B cell (primary cell): Measurements from ENCODE around the gene CFAP70. TPM values are rescaled to one million over a fixed set of nuclear protein-coding genes. Genes with fewer than 3 reads are reported as not detected.

Source experiments
- ATAC-seq: fragments of 200-7000 bp; cut with Tn5 transposase; one replicate; pipeline ENCODE4 v1.10.0; 2021; ENCODE audit warnings: low read depth, mild to moderate bottlenecking, moderate number of reproducible peaks, moderate library complexity
- CTCF ChIA-PET: fragments of 350-600 bp; sonication (Branson Sonifier 250); formaldehyde crosslinking; loops from one replicate; lab custom pipeline; 2021; ENCODE audit warnings: antibody characterized with exemption, inconsistent platforms; lab: Charles Lee
- POLR2A ChIA-PET: fragments of 350-600 bp; sonication (Branson Sonifier 250); formaldehyde crosslinking; loops from one replicate; lab custom pipeline; 2021; ENCODE audit warnings: antibody characterized with exemption; lab: Charles Lee
- DNase-seq: peaks from one replicate; pipeline ENCODE4 v3.0.0; 2013
- H2AFZ ChIP-seq: 2 replicates; pipeline ENCODE4 v1.6.1; 2012; ENCODE audit warnings: mild to moderate bottlenecking, low read depth, low read length; ENCODE audit not compliant: insufficient read depth, poor library complexity, severe bottlenecking
- H3K27ac ChIP-seq, 2 donors: 1 replicate in 1 of 2; 2 replicates in 1 of 2; pipeline ENCODE4 v1.5.1; 2012 to 2013; ENCODE audit warnings: low read length in 2 of 2, mild to moderate bottlenecking in 2 of 2, moderate library complexity in 1 of 2
- H3K27me3 ChIP-seq, 4 experiments: fragments of 200-600 bp in 1 of 4; sonication (generic) in 1 of 4; replicated peaks in 1 of 4; 1 replicate in 2 of 4; 2 replicates in 2 of 4; pipeline versions ENCODE4 v1.6.1 to v1.7.0; 2013 to 2016; ENCODE audit warnings: low read length in 3 of 4, mild to moderate bottlenecking in 2 of 4, mixed read lengths in 1 of 4, moderate library complexity in 1 of 4; ENCODE audit not compliant: insufficient read depth in 4 of 4, control insufficient read depth in 3 of 4; ENCODE audit errors: control extremely low read depth in 1 of 4
- H3K36me3 ChIP-seq, 2 experiments: replicated peaks in 1 of 2; 1 replicate in 1 of 2; 2 replicates in 1 of 2; pipeline versions ENCODE4 v1.6.1 to v1.7.1; 2013; ENCODE audit warnings: low read length in 1 of 2; ENCODE audit not compliant: insufficient read depth in 2 of 2, control insufficient read depth in 1 of 2; ENCODE audit errors: control extremely low read depth in 1 of 2, extremely low read depth in 1 of 2
- H3K4me1 ChIP-seq, 2 donors: fragments of 200-600 bp in 1 of 2; sonication (generic) in 1 of 2; 1 replicate in 1 of 2; 2 replicates in 1 of 2; pipeline versions ENCODE4 v1.5.1 to v1.6.1; 2013 to 2017; ENCODE audit warnings: low read length in 2 of 2; ENCODE audit not compliant: control insufficient read depth in 2 of 2, insufficient read depth in 2 of 2
- H3K4me2 ChIP-seq: replicated peaks from 2 replicates; pipeline ENCODE3; 2012; ENCODE audit warnings: mild to moderate bottlenecking, low read depth, low read length; ENCODE audit not compliant: poor library complexity, severe bottlenecking
- H3K4me3 ChIP-seq, 5 experiments: fragments of 200-600 bp in 1 of 5; sonication (generic) in 1 of 5; 1 replicate in 3 of 5; 2 replicates in 2 of 5; pipeline versions ENCODE4 v1.5.1 to v1.7.0; 2011 to 2016; ENCODE audit warnings: low read length in 4 of 5, mild to moderate bottlenecking in 4 of 5, low read depth in 2 of 5, control low read depth in 1 of 5, moderate library complexity in 1 of 5; ENCODE audit not compliant: insufficient read depth in 1 of 5; ENCODE audit errors: control extremely low read depth in 1 of 5, extremely low read depth in 1 of 5
- H3K79me2 ChIP-seq: fragments of 200-600 bp; sonication (generic); one replicate; pipeline ENCODE4 v1.6.0; 2016; ENCODE audit warnings: low read length; ENCODE audit not compliant: control insufficient read depth, insufficient read depth
- H3K9ac ChIP-seq: fragments of 200-600 bp; sonication (generic); 2 replicates; pipeline ENCODE4 v1.6.1; 2017; ENCODE audit warnings: mild to moderate bottlenecking, low read length, moderate library complexity
- H3K9me3 ChIP-seq, 3 donors: one replicate each; pipeline versions ENCODE4 v1.6.1 to v1.7.1; 2013; ENCODE audit warnings: low read length in 2 of 3; ENCODE audit not compliant: control insufficient read depth in 2 of 3, insufficient read depth in 1 of 3; ENCODE audit errors: control extremely low read depth in 1 of 3
- H4K20me1 ChIP-seq: 2 replicates; pipeline ENCODE4 v1.6.0; 2012; ENCODE audit warnings: mild to moderate bottlenecking, low read length; ENCODE audit not compliant: insufficient read depth, control insufficient read depth, poor library complexity, severe bottlenecking
- H3K27ac Mint-ChIP-seq: one replicate; pipeline ENCODE4 v1.8.0; 2021; ENCODE audit warnings: mixed read lengths
- H3K27me3 Mint-ChIP-seq: one replicate; pipeline ENCODE4 v1.8.0; 2021; ENCODE audit warnings: mixed read lengths
- H3K4me1 Mint-ChIP-seq: one replicate; pipeline ENCODE4 v1.8.0; 2021; ENCODE audit warnings: mixed read lengths
- H3K4me3 Mint-ChIP-seq: one replicate; pipeline ENCODE4 v1.8.0; 2021; ENCODE audit warnings: mixed read lengths
- H3K9me3 Mint-ChIP-seq: one replicate; pipeline ENCODE4 v1.8.0; 2022; ENCODE audit warnings: mixed read lengths; ENCODE audit not compliant: insufficient read depth
- EZH2 ChIP-seq: IDR thresholded peaks from 2 replicates; pipeline ENCODE4 v1.6.1; 2012; ENCODE audit warnings: borderline replicate concordance, low read depth, mild to moderate bottlenecking, moderate library complexity, low read length; ENCODE audit not compliant: insufficient read depth, poor library complexity, severe bottlenecking
- WGBS: methylation state at CpG from one replicate; pipeline ENCODE4 v1.1.5; 2013; ENCODE audit warnings: missing lambda C conversion rate; ENCODE audit not compliant: insufficient coverage; 5-methylcytosine and 5-hydroxymethylcytosine counted together
- intact Hi-C: fragments of 100-400 bp; cut with micrococcal nuclease; formaldehyde crosslinking; loops from one replicate; pipeline ENCODE4 v1.10.0; 2022
- polyA plus RNA-seq: library from polyadenylated mRNA; depleted of rRNA; stranded (reverse); fragments of >200 nt; gene quantifications from 2 replicates; pipeline ENCODE4 v1.2.3, GENCODE V29; 2012
- total RNA-seq, 2 donors: library from RNA; stranded (reverse); fragments of 120-200 nt in 1 of 2; gene quantifications; 1 replicate in 1 of 2; 2 replicates in 1 of 2; pipeline versions ENCODE4 v1.2.3 to v1.2.4, GENCODE V29; 2013 to 2022
- TF ChIP-seq, protein P1 (sequence below): fragments of 200-600 bp; IDR thresholded peaks from one replicate; pipeline ENCODE4 v1.8.0; 2022; ENCODE audit warnings: antibody characterized with exemption, mild to moderate bottlenecking

Gene CFAP70
- total and polyA plus RNA-seq, 2 donors (not counting 1 experiment from before 2014, with no cell fraction given) = 1.6 to 3.6 TPM

DNA sequence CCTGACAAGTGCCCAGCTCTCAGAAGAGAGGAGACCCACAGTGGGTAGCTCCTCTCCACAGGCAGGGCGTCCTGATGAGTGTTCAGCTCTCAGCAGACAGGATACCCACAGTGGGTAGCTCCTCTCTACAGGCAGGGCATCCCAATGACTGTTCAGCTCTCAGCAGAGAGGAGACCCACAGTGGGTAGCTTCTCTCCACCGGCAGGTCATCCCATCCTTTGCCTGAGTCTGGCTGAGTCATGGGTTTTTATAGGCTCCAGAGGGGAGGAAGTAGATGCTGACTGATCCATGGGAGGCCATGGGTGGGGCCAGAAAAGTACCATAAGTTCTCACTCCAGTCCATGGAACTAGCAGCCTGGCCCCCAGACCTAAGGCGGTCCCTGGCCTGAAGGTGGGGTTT, 18.5 kb downstream of the CFAP70 start:
- no peaks in the 10 kb centered on the region for H3K9me3 ChIP-seq
- intact Hi-C loops = no loop called here
- no peak overlapping the region for H3K4me2 ChIP-seq
- no peaks in the 10 kb centered on the region for H3K4me1 ChIP-seq
- 91% methylated on average over 3 of the region's 3 CpGs for WGBS
- H2AFZ ChIP-seq = no peak overlapping the region
- no peak for DNase-seq
- Mint-ChIP-seq H3K27ac (no peak overlapping the region), H3K27me3 (no peaks in the 10 kb centered on the region), H3K9me3 (no peaks in the 10 kb centered on the region), H3K4me3 (no peak overlapping the region), H3K4me1 (no peaks in the 10 kb centered on the region)
- H3K27ac ChIP-seq = no peak overlapping the region
- ChIA-PET CTCF (no interaction called here), POLR2A (no interaction called here)
- H3K4me3 ChIP-seq = no peak overlapping the region
- no peaks in the 10 kb centered on the region for H4K20me1 ChIP-seq
- H3K79me2 ChIP-seq = no peaks in the 10 kb centered on the region
- no peak overlapping the region for H3K9ac ChIP-seq
- no peak for ATAC-seq
- H3K27me3 ChIP-seq = no peaks in the 10 kb centered on the region
- TF ChIP-seq, protein P1, sequence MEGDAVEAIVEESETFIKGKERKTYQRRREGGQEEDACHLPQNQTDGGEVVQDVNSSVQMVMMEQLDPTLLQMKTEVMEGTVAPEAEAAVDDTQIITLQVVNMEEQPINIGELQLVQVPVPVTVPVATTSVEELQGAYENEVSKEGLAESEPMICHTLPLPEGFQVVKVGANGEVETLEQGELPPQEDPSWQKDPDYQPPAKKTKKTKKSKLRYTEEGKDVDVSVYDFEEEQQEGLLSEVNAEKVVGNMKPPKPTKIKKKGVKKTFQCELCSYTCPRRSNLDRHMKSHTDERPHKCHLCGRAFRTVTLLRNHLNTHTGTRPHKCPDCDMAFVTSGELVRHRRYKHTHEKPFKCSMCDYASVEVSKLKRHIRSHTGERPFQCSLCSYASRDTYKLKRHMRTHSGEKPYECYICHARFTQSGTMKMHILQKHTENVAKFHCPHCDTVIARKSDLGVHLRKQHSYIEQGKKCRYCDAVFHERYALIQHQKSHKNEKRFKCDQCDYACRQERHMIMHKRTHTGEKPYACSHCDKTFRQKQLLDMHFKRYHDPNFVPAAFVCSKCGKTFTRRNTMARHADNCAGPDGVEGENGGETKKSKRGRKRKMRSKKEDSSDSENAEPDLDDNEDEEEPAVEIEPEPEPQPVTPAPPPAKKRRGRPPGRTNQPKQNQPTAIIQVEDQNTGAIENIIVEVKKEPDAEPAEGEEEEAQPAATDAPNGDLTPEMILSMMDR = no peak
- no peak for TF ChIP-seq EZH2
- no peaks in the 10 kb centered on the region for H3K36me3 ChIP-seq

DNA sequence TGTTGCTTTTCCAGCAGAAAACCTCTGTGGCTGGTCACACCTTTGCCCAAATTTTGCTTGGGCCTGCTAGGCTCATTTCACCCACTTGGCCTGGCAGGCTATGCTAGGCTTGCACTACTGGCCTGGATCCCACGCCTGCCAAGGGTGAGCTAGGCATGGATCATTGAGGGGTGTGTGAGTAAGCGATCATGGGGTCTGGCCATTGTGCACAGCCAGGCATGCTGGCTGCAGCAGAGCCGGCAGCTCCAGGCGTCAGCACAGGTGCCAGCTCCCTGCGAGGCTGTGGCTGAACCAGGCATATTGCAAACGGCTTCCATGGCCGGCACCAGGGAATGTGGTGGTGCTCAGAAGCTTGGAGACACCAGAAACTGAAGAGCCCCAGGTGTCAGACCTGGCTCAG, 19.2 kb downstream of the CFAP70 start:
- no peak for TF ChIP-seq EZH2
- TF ChIP-seq, protein P1 = no peak
- Histone ChIP-seq H3K9ac (no peak overlapping the region), H3K27me3 (no peaks in the 10 kb centered on the region), H3K79me2 (no peaks in the 10 kb centered on the region), H2AFZ (no peak overlapping the region), H3K4me2 (no peak overlapping the region), H4K20me1 (no peaks in the 10 kb centered on the region), H3K9me3 (no peaks in the 10 kb centered on the region), H3K4me3 (no peak overlapping the region), H3K36me3 (no peaks in the 10 kb centered on the region), H3K4me1 (no peaks in the 10 kb centered on the region), H3K27ac (no peak overlapping the region)
- CTCF ChIA-PET = no interaction called here
- intact Hi-C loops = no loop called here
- 98% methylated on average over 7 of the region's 7 CpGs for WGBS
- Mint-ChIP-seq H3K9me3 (no peaks in the 10 kb centered on the region), H3K27ac (no peak overlapping the region), H3K27me3 (no peaks in the 10 kb centered on the region), H3K4me1 (no peaks in the 10 kb centered on the region), H3K4me3 (no peak overlapping the region)
- no peak for ATAC-seq
- no peak for DNase-seq
- POLR2A ChIA-PET = no interaction called here
